ENCODE data around the gene POP5. TPM values are rescaled to one million over a fixed set of nuclear protein-coding genes. Genes with fewer than 3 reads are reported as not detected.

The POP5 gene
- total and polyA plus RNA-seq, 4 donors, result 20.0 to 37.1 (median 24.0) TPM

DNA sequence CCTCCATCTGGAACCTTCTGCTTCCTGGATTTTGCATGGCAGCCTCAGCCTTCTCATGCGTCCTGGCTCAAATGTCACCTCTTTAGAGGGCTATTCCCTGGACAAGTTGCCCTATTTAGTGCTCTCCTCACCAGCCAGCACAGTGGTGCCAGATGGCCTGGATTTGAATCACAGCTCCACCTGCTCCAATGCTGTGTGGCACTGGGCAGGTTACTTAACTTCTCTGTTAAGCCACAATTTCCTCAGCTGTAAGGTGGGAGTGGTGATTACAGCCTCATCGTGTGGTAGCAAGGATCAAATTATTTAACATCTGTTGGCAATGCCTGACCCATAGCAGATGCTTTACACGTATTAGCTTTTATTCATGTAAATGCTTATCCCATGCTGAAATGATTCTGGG, 16.7 kb upstream of the POP5 start:
- WGBS, result 78% methylated on average over 3 of the region's 3 CpGs
- Histone ChIP-seq H3K4me1 (ENCODE audit: control insufficient read depth in 4 of 4, insufficient read depth in 4 of 4, low read length in 3 of 4) (no peaks in the 10 kb centered on the region), H3K4me3 (ENCODE audit: low read depth in 1 of 3, low read length in 3 of 3) (no peak overlapping the region), H3K36me3 (ENCODE audit: control insufficient read depth in 4 of 4, insufficient read depth in 3 of 4, low read depth in 1 of 4, low read length in 3 of 4) (no peaks in the 10 kb centered on the region), H3K9ac (ENCODE audit: low read depth in 1 of 2, low read length in 2 of 2) (no peak overlapping the region), H3K27me3 (ENCODE audit: control insufficient read depth in 4 of 4, insufficient read depth in 4 of 4, low read length in 3 of 4) (no peaks in the 10 kb centered on the region), H3K27ac (ENCODE audit: low read depth in 1 of 2, low read length in 2 of 2) (no peak overlapping the region), H3K9me3 (ENCODE audit: control insufficient read depth in 4 of 4, low read length in 3 of 4) (no peaks in the 10 kb centered on the region)
- TF ChIP-seq NR2F2 (IDR thresholded peaks at IDR 0.05) (no peak), GABPA (IDR thresholded peaks at IDR 0.05 in 1 of 2, conservative IDR thresholded peaks at IDR 0.05 in 1 of 2) (no peak), TAF1 (conservative IDR thresholded peaks at IDR 0.05) (no peak), FOXA1 (IDR thresholded peaks at IDR 0.05) (no peak), SP1 (IDR thresholded peaks at IDR 0.05) (no peak), HNF4G (IDR thresholded peaks at IDR 0.05) (no peak), YY1 (IDR thresholded peaks at IDR 0.05) (no peak), EGR1 (IDR thresholded peaks at IDR 0.05; ENCODE audit: low read depth in 2 of 2) (no peak), JUND (IDR thresholded peaks at IDR 0.05) (no peak)
- TF ChIP-seq, protein P1, sequence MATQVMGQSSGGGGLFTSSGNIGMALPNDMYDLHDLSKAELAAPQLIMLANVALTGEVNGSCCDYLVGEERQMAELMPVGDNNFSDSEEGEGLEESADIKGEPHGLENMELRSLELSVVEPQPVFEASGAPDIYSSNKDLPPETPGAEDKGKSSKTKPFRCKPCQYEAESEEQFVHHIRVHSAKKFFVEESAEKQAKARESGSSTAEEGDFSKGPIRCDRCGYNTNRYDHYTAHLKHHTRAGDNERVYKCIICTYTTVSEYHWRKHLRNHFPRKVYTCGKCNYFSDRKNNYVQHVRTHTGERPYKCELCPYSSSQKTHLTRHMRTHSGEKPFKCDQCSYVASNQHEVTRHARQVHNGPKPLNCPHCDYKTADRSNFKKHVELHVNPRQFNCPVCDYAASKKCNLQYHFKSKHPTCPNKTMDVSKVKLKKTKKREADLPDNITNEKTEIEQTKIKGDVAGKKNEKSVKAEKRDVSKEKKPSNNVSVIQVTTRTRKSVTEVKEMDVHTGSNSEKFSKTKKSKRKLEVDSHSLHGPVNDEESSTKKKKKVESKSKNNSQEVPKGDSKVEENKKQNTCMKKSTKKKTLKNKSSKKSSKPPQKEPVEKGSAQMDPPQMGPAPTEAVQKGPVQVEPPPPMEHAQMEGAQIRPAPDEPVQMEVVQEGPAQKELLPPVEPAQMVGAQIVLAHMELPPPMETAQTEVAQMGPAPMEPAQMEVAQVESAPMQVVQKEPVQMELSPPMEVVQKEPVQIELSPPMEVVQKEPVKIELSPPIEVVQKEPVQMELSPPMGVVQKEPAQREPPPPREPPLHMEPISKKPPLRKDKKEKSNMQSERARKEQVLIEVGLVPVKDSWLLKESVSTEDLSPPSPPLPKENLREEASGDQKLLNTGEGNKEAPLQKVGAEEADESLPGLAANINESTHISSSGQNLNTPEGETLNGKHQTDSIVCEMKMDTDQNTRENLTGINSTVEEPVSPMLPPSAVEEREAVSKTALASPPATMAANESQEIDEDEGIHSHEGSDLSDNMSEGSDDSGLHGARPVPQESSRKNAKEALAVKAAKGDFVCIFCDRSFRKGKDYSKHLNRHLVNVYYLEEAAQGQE (IDR thresholded peaks at IDR 0.05), result no peak
- TF ChIP-seq, protein P2, sequence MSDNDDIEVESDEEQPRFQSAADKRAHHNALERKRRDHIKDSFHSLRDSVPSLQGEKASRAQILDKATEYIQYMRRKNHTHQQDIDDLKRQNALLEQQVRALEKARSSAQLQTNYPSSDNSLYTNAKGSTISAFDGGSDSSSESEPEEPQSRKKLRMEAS (IDR thresholded peaks at IDR 0.05), result no peak
- TF ChIP-seq, protein P3, sequence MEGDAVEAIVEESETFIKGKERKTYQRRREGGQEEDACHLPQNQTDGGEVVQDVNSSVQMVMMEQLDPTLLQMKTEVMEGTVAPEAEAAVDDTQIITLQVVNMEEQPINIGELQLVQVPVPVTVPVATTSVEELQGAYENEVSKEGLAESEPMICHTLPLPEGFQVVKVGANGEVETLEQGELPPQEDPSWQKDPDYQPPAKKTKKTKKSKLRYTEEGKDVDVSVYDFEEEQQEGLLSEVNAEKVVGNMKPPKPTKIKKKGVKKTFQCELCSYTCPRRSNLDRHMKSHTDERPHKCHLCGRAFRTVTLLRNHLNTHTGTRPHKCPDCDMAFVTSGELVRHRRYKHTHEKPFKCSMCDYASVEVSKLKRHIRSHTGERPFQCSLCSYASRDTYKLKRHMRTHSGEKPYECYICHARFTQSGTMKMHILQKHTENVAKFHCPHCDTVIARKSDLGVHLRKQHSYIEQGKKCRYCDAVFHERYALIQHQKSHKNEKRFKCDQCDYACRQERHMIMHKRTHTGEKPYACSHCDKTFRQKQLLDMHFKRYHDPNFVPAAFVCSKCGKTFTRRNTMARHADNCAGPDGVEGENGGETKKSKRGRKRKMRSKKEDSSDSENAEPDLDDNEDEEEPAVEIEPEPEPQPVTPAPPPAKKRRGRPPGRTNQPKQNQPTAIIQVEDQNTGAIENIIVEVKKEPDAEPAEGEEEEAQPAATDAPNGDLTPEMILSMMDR (IDR thresholded peaks at IDR 0.05; ENCODE audit: low read depth, low read length, missing input control), result no peak
- TF ChIP-seq, protein P4, sequence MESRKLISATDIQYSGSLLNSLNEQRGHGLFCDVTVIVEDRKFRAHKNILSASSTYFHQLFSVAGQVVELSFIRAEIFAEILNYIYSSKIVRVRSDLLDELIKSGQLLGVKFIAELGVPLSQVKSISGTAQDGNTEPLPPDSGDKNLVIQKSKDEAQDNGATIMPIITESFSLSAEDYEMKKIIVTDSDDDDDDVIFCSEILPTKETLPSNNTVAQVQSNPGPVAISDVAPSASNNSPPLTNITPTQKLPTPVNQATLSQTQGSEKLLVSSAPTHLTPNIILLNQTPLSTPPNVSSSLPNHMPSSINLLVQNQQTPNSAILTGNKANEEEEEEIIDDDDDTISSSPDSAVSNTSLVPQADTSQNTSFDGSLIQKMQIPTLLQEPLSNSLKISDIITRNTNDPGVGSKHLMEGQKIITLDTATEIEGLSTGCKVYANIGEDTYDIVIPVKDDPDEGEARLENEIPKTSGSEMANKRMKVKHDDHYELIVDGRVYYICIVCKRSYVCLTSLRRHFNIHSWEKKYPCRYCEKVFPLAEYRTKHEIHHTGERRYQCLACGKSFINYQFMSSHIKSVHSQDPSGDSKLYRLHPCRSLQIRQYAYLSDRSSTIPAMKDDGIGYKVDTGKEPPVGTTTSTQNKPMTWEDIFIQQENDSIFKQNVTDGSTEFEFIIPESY (IDR thresholded peaks at IDR 0.05), result no peak
- TF ChIP-seq, protein P5, sequence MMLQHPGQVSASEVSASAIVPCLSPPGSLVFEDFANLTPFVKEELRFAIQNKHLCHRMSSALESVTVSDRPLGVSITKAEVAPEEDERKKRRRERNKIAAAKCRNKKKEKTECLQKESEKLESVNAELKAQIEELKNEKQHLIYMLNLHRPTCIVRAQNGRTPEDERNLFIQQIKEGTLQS (IDR thresholded peaks at IDR 0.05), result no peak
- DNase-seq (ENCODE audit: low spot score), result no peak

DNA sequence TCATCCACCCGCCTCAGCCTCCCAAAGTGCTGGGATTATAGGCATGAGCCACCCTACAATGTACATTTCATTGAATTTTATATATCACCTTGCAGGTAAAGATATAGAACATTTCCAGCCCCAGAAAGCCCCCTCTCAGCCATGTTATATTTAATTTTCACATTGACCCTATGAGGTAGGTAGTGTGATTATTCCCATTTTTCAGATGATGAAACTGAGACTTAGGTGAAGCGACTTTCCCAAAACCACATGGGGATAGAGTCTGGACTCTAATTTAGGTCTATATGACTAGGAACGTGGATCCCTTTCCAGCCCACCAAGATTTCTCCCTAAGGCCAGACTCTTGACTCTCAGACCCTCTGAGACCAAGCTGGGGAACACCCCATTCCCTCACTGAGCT, 15.7 kb upstream of the POP5 start:
- 91% methylated on average over 3 of the region's 3 CpGs for WGBS
- TF ChIP-seq SP1 (IDR thresholded peaks at IDR 0.05) (no peak), RXRA (IDR thresholded peaks at IDR 0.05) (no peak), GABPA (IDR thresholded peaks at IDR 0.05 in 1 of 2, conservative IDR thresholded peaks at IDR 0.05 in 1 of 2) (no peak), TAF1 (conservative IDR thresholded peaks at IDR 0.05) (no peak), NR2F2 (IDR thresholded peaks at IDR 0.05) (no peak), YY1 (IDR thresholded peaks at IDR 0.05) (no peak), FOXA2 (IDR thresholded peaks at IDR 0.05) (no peak), HNF4A (conservative IDR thresholded peaks at IDR 0.05) (no peak)
- TF ChIP-seq, protein P4 (IDR thresholded peaks at IDR 0.05), result no peak
- TF ChIP-seq, protein P5 (IDR thresholded peaks at IDR 0.05), result no peak
- H3K27me3 ChIP-seq (ENCODE audit: control insufficient read depth in 4 of 4, insufficient read depth in 4 of 4, low read length in 3 of 4), result no peaks in the 10 kb centered on the region
- no peak overlapping the region for H3K9ac ChIP-seq (ENCODE audit: low read depth in 1 of 2, low read length in 2 of 2)
- no peaks in the 10 kb centered on the region for H3K4me1 ChIP-seq (ENCODE audit: control insufficient read depth in 4 of 4, insufficient read depth in 4 of 4, low read length in 3 of 4)
- no peak overlapping the region for H3K4me3 ChIP-seq (ENCODE audit: low read depth in 1 of 3, low read length in 3 of 3)
- no peaks in the 10 kb centered on the region for H3K9me3 ChIP-seq (ENCODE audit: control insufficient read depth in 4 of 4, low read length in 3 of 4)
- no peak for DNase-seq (ENCODE audit: low spot score)
- H3K27ac ChIP-seq (ENCODE audit: low read depth in 1 of 2, low read length in 2 of 2), result no peak overlapping the region
- no peaks in the 10 kb centered on the region for H3K36me3 ChIP-seq (ENCODE audit: control insufficient read depth in 4 of 4, insufficient read depth in 3 of 4, low read depth in 1 of 4, low read length in 3 of 4)
